Trophoblast cell (in vitro differentiated cells and primary cell): Measurements from ENCODE around the gene POU2AF1.

Experiments
- DNase-seq, 2 donors: peaks; one replicate each; pipeline ENCODE4 v3.0.0-alpha.2; 2016
- H2AFZ ChIP-seq: 2 replicates; pipeline ENCODE4 v1.6.1; 2013; ENCODE audit warnings: low read length, moderate library complexity, mild to moderate bottlenecking; ENCODE audit not compliant: insufficient read depth, poor library complexity
- H2AK5ac ChIP-seq: 2 replicates; pipeline ENCODE4 v1.6.1; 2013; ENCODE audit warnings: mild to moderate bottlenecking, low read length
- H2BK120ac ChIP-seq: 2 replicates; pipeline ENCODE4 v1.6.1; 2013; ENCODE audit warnings: low read length, mild to moderate bottlenecking, moderate library complexity; ENCODE audit not compliant: insufficient read depth, poor library complexity
- H2BK12ac ChIP-seq: 2 replicates; pipeline ENCODE4 v1.6.1; 2013; ENCODE audit warnings: mild to moderate bottlenecking, low read length, moderate library complexity
- H2BK5ac ChIP-seq: 2 replicates; pipeline ENCODE4 v1.6.1; 2013; ENCODE audit warnings: low read length, low read depth, moderate library complexity, mild to moderate bottlenecking; ENCODE audit not compliant: poor library complexity
- H3K14ac ChIP-seq: 2 replicates; pipeline ENCODE4 v1.6.1; 2013; ENCODE audit warnings: mild to moderate bottlenecking, low read length
- H3K18ac ChIP-seq: 2 replicates; pipeline ENCODE4 v1.6.1; 2013; ENCODE audit warnings: mild to moderate bottlenecking, low read length
- H3K23ac ChIP-seq: 2 replicates; pipeline ENCODE4 v1.6.1; 2013; ENCODE audit warnings: low read length
- H3K27ac ChIP-seq: 2 replicates; pipeline ENCODE4 v1.5.1; 2013; ENCODE audit warnings: low read depth, mild to moderate bottlenecking, inconsistent platforms, low read length, moderate library complexity
- H3K27me3 ChIP-seq: 2 replicates; pipeline ENCODE4 v1.6.1; 2013; ENCODE audit warnings: inconsistent platforms, mild to moderate bottlenecking, low read length, moderate library complexity; ENCODE audit not compliant: insufficient read depth
- H3K36me3 ChIP-seq, 2 experiments: 1 replicate in 1 of 2; 2 replicates in 1 of 2; pipeline ENCODE4 v1.6.1; 2013; ENCODE audit warnings: low read length in 2 of 2, mild to moderate bottlenecking in 2 of 2, moderate library complexity in 1 of 2; ENCODE audit not compliant: insufficient read depth in 2 of 2, control insufficient read depth in 1 of 2
- H3K4ac ChIP-seq: 2 replicates; pipeline ENCODE4 v1.6.1; 2013; ENCODE audit warnings: low read depth, mild to moderate bottlenecking, low read length, moderate library complexity
- H3K4me1 ChIP-seq, 2 experiments: 1 replicate in 1 of 2; 2 replicates in 1 of 2; pipeline ENCODE4 v1.6.1; 2013; ENCODE audit warnings: low read length in 2 of 2, mild to moderate bottlenecking in 2 of 2, moderate library complexity in 1 of 2; ENCODE audit not compliant: insufficient read depth in 2 of 2, control insufficient read depth in 1 of 2
- H3K4me2 ChIP-seq: 2 replicates; pipeline ENCODE4 v1.6.1; 2013; ENCODE audit warnings: inconsistent platforms, mild to moderate bottlenecking, low read length, moderate library complexity
- H3K4me3 ChIP-seq: 2 replicates; pipeline ENCODE4 v1.5.1; 2013; ENCODE audit warnings: mild to moderate bottlenecking, low read depth, low read length, inconsistent platforms
- H3K79me1 ChIP-seq: one replicate; pipeline ENCODE4 v1.6.1; 2013; ENCODE audit warnings: low read length
- H3K79me2 ChIP-seq: 2 replicates; pipeline ENCODE4 v1.6.1; 2013; ENCODE audit warnings: low read length, mild to moderate bottlenecking; ENCODE audit not compliant: control insufficient read depth, insufficient read depth, poor library complexity
- H3K9ac ChIP-seq: 2 replicates; pipeline ENCODE4 v1.6.1; 2013; ENCODE audit warnings: mild to moderate bottlenecking, low read length
- H3K9me3 ChIP-seq: 2 replicates; pipeline ENCODE4 v1.6.1; 2013; ENCODE audit warnings: low read depth, mild to moderate bottlenecking, control low read depth, inconsistent platforms, low read length; ENCODE audit not compliant: insufficient read depth
- H4K12ac ChIP-seq: 2 replicates; pipeline ENCODE4 v1.6.1; 2013; ENCODE audit warnings: low read depth, mild to moderate bottlenecking, low read length, moderate library complexity
- H4K8ac ChIP-seq: 2 replicates; pipeline ENCODE4 v1.6.1; 2013; ENCODE audit warnings: low read depth, mild to moderate bottlenecking, low read length, moderate library complexity
- H4K91ac ChIP-seq: one replicate; pipeline ENCODE4 v1.6.1; 2013; ENCODE audit warnings: low read depth, mild to moderate bottlenecking, low read length, moderate library complexity
- WGBS: extraction: QIAGEN DNeasy Blood & Tissue Kit; methylation state at CpG from one replicate; pipeline ENCODE4 v1.1.7; 2013; ENCODE audit warnings: missing lambda C conversion rate; ENCODE audit not compliant: insufficient read length, insufficient coverage; ENCODE audit errors: extremely low coverage; 5-methylcytosine and 5-hydroxymethylcytosine counted together

The POU2AF1 gene

DNA sequence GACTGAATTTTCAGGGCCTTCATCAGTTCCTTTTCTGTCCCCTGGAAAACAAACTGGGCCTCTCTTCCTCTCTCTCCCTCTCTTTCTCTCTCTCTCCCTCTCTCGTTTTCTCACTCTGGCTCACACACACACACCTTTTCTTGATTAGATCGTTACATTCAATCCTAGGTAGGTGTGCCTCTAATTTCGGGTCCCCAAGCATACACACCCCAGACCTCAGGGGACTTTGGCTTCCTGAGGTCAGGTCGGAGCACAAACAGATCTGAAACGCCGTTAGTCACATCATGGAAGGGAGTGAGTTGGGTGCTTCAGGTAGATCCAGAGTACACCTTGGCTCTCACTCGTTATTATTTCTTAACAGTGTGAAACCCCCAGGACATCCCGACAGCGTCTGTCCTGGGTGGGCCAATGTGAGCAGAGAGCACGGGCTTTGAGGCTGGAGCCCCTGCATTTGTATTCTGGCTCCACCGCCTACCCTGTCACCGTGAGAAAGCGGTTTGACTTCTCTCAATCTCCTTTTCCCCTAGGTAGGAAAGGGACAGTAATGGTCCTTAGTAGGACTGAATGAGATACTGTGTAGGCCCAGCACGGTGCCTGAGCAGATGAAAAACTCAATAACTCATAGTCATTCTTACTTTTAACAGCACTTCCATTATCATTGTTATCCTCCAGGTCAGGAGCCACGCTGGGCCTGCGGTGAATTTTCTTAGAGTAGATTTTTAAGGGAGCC, 37.3 kb upstream of the POU2AF1 start:
- H4K12ac ChIP-seq = no peak overlapping the region
- H3K4me2 ChIP-seq = no peak overlapping the region
- H2BK12ac ChIP-seq = no peak overlapping the region
- no peak overlapping the region for H3K9ac ChIP-seq
- H2AFZ ChIP-seq = no peak overlapping the region
- H3K79me1 ChIP-seq = no peaks in the 10 kb centered on the region
- no peak for DNase-seq
- no peak overlapping the region for H3K27ac ChIP-seq
- H3K27me3 ChIP-seq = no peaks in the 10 kb centered on the region
- H3K4me3 ChIP-seq = no peak overlapping the region
- H2BK120ac ChIP-seq = no peak overlapping the region
- H3K79me2 ChIP-seq = no peaks in the 10 kb centered on the region
- H3K14ac ChIP-seq = no peak overlapping the region
- no peaks in the 10 kb centered on the region for H3K4me1 ChIP-seq
- H3K23ac ChIP-seq = no peak overlapping the region
- H4K91ac ChIP-seq = no peak overlapping the region
- no CpG with 5 or more reads among the region's 16 CpGs for WGBS
- H4K8ac ChIP-seq = no peak overlapping the region
- no peak overlapping the region for H3K4ac ChIP-seq
- H2AK5ac ChIP-seq = no peak overlapping the region
- H2BK5ac ChIP-seq = no peak overlapping the region
- no peaks in the 10 kb centered on the region for H3K36me3 ChIP-seq
- no peak overlapping the region for H3K18ac ChIP-seq
- no peaks in the 10 kb centered on the region for H3K9me3 ChIP-seq

DNA sequence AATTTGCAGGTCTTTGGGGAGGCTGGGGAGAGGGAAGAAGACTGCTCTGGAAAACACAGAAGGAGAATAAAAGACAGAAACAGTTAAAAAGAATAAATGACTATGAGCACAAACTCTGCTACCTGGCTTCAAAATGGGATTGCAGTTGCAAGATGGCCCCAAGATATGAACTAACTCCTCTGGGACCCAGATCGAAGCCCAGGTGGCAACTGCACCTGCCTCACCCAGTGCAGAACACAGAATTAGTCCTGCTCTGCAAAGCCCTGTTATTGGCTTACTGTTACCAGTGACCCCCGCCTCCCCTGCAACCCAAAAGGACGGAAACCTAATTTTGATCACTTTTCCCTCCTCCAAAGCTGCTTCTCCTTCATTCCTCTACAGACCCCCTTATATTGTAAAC, 35.9 kb upstream of the POU2AF1 start:
- Histone ChIP-seq H3K18ac (no peak overlapping the region), H3K79me1 (no peaks in the 10 kb centered on the region), H3K79me2 (no peaks in the 10 kb centered on the region), H3K23ac (no peak overlapping the region), H2BK12ac (no peak overlapping the region), H3K9ac (no peak overlapping the region), H3K4ac (no peak overlapping the region), H3K27me3 (no peaks in the 10 kb centered on the region), H3K14ac (no peak overlapping the region), H3K36me3 (no peaks in the 10 kb centered on the region), H3K9me3 (no peaks in the 10 kb centered on the region), H3K27ac (no peak overlapping the region), H2AK5ac (no peak overlapping the region), H4K8ac (no peak overlapping the region), H2BK120ac (no peak overlapping the region), H4K12ac (no peak overlapping the region), H3K4me1 (no peaks in the 10 kb centered on the region), H3K4me2 (no peak overlapping the region), H3K4me3 (no peak overlapping the region), H2BK5ac (no peak overlapping the region), H4K91ac (no peak overlapping the region), H2AFZ (no peak overlapping the region)
- WGBS = no CpG with 5 or more reads among the region's 3 CpGs
- no peak for DNase-seq

- Histone ChIP-seq H3K23ac (no peak overlapping the region), H3K4me1 (no peaks in the 10 kb centered on the region), H3K27me3 (no peaks in the 10 kb centered on the region), H4K91ac (no peak overlapping the region), H3K9ac (no peak overlapping the region), H2AFZ (no peak overlapping the region), H2BK12ac (no peak overlapping the region), H2AK5ac (no peak overlapping the region), H3K9me3 (no peaks in the 10 kb centered on the region), H3K4me2 (no peak overlapping the region), H2BK120ac (no peak overlapping the region), H4K8ac (no peak overlapping the region), H3K79me1 (no peaks in the 10 kb centered on the region), H3K18ac (no peak overlapping the region), H3K79me2 (no peaks in the 10 kb centered on the region), H3K4me3 (no peak overlapping the region), H2BK5ac (no peak overlapping the region), H3K36me3 (no peaks in the 10 kb centered on the region), H3K14ac (no peak overlapping the region), H4K12ac (no peak overlapping the region), H3K4ac (no peak overlapping the region), H3K27ac (no peak overlapping the region)
- no peak for DNase-seq
- WGBS = no CpG with 5 or more reads among the region's 9 CpGs
These were observed 35.3 kb upstream of the POU2AF1 start for GRCh38 chr11:111414267-111414931.

- Histone ChIP-seq H3K36me3 (no peaks in the 10 kb centered on the region), H4K8ac (no peak overlapping the region), H3K23ac (no peak overlapping the region), H3K9me3 (no peaks in the 10 kb centered on the region), H3K4me3 (no peak overlapping the region), H3K14ac (no peak overlapping the region), H2BK5ac (no peak overlapping the region), H2AK5ac (no peak overlapping the region), H2AFZ (no peak overlapping the region), H3K27ac (no peak overlapping the region), H3K79me2 (no peaks in the 10 kb centered on the region), H3K79me1 (no peaks in the 10 kb centered on the region), H3K18ac (no peak overlapping the region), H2BK12ac (no peak overlapping the region), H3K27me3 (no peaks in the 10 kb centered on the region), H4K91ac (no peak overlapping the region), H3K4me1 (no peaks in the 10 kb centered on the region), H3K4ac (no peak overlapping the region), H2BK120ac (no peak overlapping the region), H3K4me2 (no peak overlapping the region), H4K12ac (no peak overlapping the region), H3K9ac (no peak overlapping the region)
- WGBS = no CpG with 5 or more reads among the region's 7 CpGs
- no peak for DNase-seq
These were observed 34.8 kb upstream of the POU2AF1 start for GRCh38 chr11:111413849-111414248.
